ENCODE data around the gene STEEP1.
A peak's percentile ranks its signal among the peaks of the same experiment; 100 is the strongest.

Gene STEEP1

GRCh38 chrX:119565107-119565663, at the start of gene STEEP1:
Gene STEEP1, minus strand, starts transcription at chrX:119565409. Its CDS starts 54 bp downstream, at chrX:119565355.
- peak; percentile 93 to 98 (median 93) for DNase-seq

GRCh38 chrX:119614776-119615175, 49.6 kb upstream of the STEEP1 start:
- DNase-seq, result no peak

GRCh38 chrX:119607018-119607389, 41.8 kb upstream of the STEEP1 start:
- no peak for DNase-seq

- peak; percentile 90 to 97 (median 96) for DNase-seq
Measured at GRCh38 chrX:119606280-119607017, 41.2 kb upstream of the STEEP1 start, which contains the start of gene NKRF. Gene NKRF, minus strand, starts transcription at chrX:119606424.

- peak; percentile 14 to 65 (median 57) for DNase-seq
Measured at GRCh38 chrX:119605464-119606279, 40.5 kb upstream of the STEEP1 start.

- DNase-seq, result peak in 2 of 3 experiments; percentile 35 to 56
Measured at GRCh38 chrX:119604766-119605463, 39.7 kb upstream of the STEEP1 start.

- no peak for DNase-seq
Measured at GRCh38 chrX:119602701-119603255, 37.6 kb upstream of the STEEP1 start.

GRCh38 chrX:119589810-119590209, 24.6 kb upstream of the STEEP1 start:
- DNase-seq, result no peak

GRCh38 chrX:119583431-119584059, 18.3 kb upstream of the STEEP1 start:
- no peak for DNase-seq

GRCh38 chrX:119579414-119579813, 14.2 kb upstream of the STEEP1 start:
- DNase-seq, result no peak

- peak; percentile 85 to 90 (median 86) for DNase-seq
Measured at GRCh38 chrX:119574394-119575266, 9.4 kb upstream of the STEEP1 start, which contains the start of gene UBE2A. Gene UBE2A, plus strand, starts transcription at chrX:119574563. Its CDS starts 149 bp downstream, at chrX:119574712.

- DNase-seq, result no peak
Measured at GRCh38 chrX:119573840-119574393, 8.7 kb upstream of the STEEP1 start.

GRCh38 chrX:119573222-119573621, 8.0 kb upstream of the STEEP1 start:
- no peak for DNase-seq

- DNase-seq, result no peak
Measured at GRCh38 chrX:119570351-119570835, 5.2 kb upstream of the STEEP1 start.

GRCh38 chrX:119552508-119552907, 12.7 kb downstream of the STEEP1 start:
- no peak for DNase-seq

GRCh38 chrX:119549327-119550016, 15.7 kb downstream of the STEEP1 start:
- DNase-seq, result no peak

GRCh38 chrX:119541188-119541587, 24.0 kb downstream of the STEEP1 start:
- no peak for DNase-seq

GRCh38 chrX:119539872-119540271, 25.3 kb downstream of the STEEP1 start:
- DNase-seq, result no peak

GRCh38 chrX:119537487-119537886, 27.7 kb downstream of the STEEP1 start:
- DNase-seq, result no peak

Data from NCI-H1417 (cell line).